T-helper 2 cell treated with Interferon-gamma antibody and Interleukin-4, amounts not matched to agents 100 ng/mL and 5 ng/mL, for 36 hours (primary cell): ENCODE data around the gene FGF2. TPM values are rescaled to one million over a fixed set of nuclear protein-coding genes. Genes with fewer than 3 reads are reported as not detected.
"Not testable (repeated sequence)": the region's sequence is repeated elsewhere in the genome, so short reads cannot be mapped to it uniquely, and the experiment has no call there.

Source experiments
- intact Hi-C: fragments of 100-400 bp; cut with micrococcal nuclease; formaldehyde crosslinking; loops from one replicate; pipeline ENCODE4 v1.15.1; 2023
- total RNA-seq: library from RNA; stranded (reverse); gene quantifications from 2 replicates; pipeline ENCODE4 v1.2.3, GENCODE V29; 2022

Gene FGF2
- total RNA-seq, 1 donor from 2014 or later = 0.30 TPM

- intact Hi-C loops = loop anchor here (2.0 to 5.0 kb wide), 11 partner anchors 95 to 1099 kb away; partner anchors contain the start of genes BBS7, BLTP1, CCNA2 and FGF2
Observed at GRCh38 chr4:122921971-122922876, 95.6 kb downstream of the FGF2 start, which contains the start of gene NUDT6. Gene NUDT6 (minus strand): TSS chr4:122922597. CDS start chr4:122922572, 25 bp downstream.

DNA sequence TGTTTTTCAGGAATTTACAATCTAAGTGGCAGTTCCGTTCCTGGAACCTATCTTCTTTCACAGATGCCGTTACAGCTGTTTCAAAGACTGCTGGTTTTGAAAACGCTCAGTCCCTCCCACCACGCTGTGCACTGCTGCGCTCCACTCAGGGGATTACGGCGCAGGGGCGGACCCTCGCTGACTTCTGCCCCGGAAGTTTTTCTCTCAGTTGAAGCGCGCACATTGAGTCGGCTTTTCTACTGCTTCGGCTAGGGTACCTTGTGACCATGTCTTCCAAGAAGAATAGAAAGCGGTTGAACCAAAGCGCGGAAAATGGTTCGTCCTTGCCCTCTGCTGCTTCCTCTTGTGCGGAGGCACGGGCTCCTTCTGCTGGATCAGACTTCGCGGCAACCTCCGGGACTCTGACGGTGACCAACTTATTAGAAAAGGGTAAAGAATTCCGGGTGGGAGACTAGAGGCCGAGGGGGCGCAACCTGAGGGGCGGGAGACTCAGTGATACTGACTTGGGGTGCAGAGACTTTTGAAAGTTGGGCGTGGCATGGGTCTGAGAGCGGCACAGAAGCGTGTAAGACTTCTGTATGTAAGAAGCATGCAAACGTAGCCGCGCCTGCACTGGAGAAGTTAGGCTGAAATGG lies 96.4 kb downstream of the FGF2 start:
- intact Hi-C loops = loop anchor here (1.0 to 5.0 kb wide), 12 partner anchors 96 to 1100 kb away; partner anchors contain the start of genes BBS12, BBS7, BLTP1 and CCNA2

DNA sequence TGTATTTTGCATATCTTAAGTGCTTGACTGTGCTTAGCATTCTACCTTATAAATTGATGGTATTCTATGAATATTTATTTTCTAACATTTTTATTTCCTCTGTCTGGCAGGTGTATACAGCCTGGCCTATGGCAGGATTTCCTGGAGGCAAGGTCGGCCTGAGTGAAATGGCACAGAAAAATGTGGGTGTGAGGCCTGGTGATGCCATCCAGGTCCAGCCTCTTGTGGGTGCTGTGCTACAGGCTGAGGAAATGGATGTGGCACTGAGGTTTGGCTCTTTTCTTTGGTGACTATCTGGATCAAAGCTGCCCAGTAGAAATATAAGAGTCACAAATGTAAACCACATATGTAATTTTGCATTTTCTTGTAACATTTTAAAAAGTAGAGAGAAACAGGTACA lies 102.3 kb downstream of the FGF2 start:
- intact Hi-C loops = no loop called here

- intact Hi-C loops = loop anchor here (1.0 kb wide), 3 partner anchors 173 to 329 kb away; partner anchors contain the start of gene BBS12
Observed at GRCh38 chr4:122930862-122931261, 104.2 kb downstream of the FGF2 start.

DNA sequence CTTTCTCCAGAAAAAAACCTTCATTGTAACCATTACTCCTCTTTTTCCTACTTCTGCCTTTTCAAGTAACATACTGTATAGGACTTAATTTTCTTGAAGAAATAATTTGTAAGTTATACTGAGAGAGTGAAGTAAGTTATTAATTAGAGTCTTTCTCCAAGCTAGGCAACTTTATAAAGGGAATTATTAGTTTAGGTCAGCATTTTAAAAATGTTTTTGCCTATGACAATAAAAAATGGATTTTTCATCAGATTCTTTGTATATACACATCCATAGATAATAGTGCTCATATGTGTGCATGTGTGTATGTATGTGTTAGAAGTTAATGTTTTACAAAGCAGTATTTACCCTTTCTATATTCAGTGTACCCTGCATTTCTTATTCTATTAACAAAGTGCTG lies 106.1 kb downstream of the FGF2 start:
- intact Hi-C loops = no loop called here

DNA sequence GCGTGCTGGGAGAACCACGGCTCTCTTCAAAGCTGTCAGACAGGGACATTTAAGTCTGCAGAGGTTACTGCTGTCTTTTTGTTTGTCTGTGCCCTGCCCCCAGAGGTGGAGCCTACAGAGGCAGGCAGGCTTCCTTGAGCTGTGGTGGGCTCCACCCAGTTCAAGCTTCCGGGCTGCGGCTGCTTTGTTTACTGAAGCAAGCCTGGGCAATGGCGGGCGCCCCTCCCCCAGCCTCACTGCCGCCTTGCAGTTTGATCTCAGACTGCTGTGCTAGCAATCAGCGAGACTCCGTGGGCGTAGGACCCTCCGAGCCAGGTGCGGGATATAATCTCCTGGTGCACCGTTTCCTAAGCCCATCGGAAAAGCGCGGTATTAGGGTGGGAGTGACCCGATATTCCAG lies 118.5 kb downstream of the FGF2 start:
- intact Hi-C loops = not testable (repeated sequence)

- intact Hi-C loops = no loop called here
Observed at GRCh38 chr4:122946142-122946541, 119.5 kb downstream of the FGF2 start.

Other genes with a start within 250 kb of the FGF2 start
- gene IL21, start 205.8 kb upstream of the FGF2 start, total RNA-seq = 0.50 and 0.66 TPM in 2 replicates
- gene BBS12, start 94.1 kb upstream of the FGF2 start, total RNA-seq = 1.7 and 1.8 TPM in 2 replicates
- gene NUDT6, start 95.8 kb downstream of the FGF2 start, total RNA-seq = 8.1 and 9.2 TPM in 2 replicates